ENCODE results near the gene SENP3.

The SENP3 gene

GRCh38 chr17:7572588-7573323 is 11.0 kb downstream of the SENP3 start:
- TF ChIP-seq FOXP2 (optimal IDR thresholded peaks at IDR 0.05; ENCODE audit: borderline replicate concordance, extremely low read depth, extremely low read length, insufficient read depth) (no peak), POLR2AphosphoS5 (IDR thresholded peaks at IDR 0.05; ENCODE audit: low read depth, low read length) (peak; percentile 99), SIN3A (IDR thresholded peaks at IDR 0.05; ENCODE audit: borderline replicate concordance, insufficient read depth, low read length) (peak; percentile 91), TAF1 (IDR thresholded peaks at IDR 0.05; ENCODE audit: borderline replicate concordance, insufficient read depth, low read length) (peak; percentile 93)
- TF ChIP-seq, protein P1, sequence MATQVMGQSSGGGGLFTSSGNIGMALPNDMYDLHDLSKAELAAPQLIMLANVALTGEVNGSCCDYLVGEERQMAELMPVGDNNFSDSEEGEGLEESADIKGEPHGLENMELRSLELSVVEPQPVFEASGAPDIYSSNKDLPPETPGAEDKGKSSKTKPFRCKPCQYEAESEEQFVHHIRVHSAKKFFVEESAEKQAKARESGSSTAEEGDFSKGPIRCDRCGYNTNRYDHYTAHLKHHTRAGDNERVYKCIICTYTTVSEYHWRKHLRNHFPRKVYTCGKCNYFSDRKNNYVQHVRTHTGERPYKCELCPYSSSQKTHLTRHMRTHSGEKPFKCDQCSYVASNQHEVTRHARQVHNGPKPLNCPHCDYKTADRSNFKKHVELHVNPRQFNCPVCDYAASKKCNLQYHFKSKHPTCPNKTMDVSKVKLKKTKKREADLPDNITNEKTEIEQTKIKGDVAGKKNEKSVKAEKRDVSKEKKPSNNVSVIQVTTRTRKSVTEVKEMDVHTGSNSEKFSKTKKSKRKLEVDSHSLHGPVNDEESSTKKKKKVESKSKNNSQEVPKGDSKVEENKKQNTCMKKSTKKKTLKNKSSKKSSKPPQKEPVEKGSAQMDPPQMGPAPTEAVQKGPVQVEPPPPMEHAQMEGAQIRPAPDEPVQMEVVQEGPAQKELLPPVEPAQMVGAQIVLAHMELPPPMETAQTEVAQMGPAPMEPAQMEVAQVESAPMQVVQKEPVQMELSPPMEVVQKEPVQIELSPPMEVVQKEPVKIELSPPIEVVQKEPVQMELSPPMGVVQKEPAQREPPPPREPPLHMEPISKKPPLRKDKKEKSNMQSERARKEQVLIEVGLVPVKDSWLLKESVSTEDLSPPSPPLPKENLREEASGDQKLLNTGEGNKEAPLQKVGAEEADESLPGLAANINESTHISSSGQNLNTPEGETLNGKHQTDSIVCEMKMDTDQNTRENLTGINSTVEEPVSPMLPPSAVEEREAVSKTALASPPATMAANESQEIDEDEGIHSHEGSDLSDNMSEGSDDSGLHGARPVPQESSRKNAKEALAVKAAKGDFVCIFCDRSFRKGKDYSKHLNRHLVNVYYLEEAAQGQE (IDR thresholded peaks at IDR 0.05; ENCODE audit: insufficient read depth in 1 of 2, low read depth in 2 of 2, low read length in 2 of 2) = peak in 1 of 2 experiments; percentile 58; a peak in 2 of 4 replicates

DNA sequence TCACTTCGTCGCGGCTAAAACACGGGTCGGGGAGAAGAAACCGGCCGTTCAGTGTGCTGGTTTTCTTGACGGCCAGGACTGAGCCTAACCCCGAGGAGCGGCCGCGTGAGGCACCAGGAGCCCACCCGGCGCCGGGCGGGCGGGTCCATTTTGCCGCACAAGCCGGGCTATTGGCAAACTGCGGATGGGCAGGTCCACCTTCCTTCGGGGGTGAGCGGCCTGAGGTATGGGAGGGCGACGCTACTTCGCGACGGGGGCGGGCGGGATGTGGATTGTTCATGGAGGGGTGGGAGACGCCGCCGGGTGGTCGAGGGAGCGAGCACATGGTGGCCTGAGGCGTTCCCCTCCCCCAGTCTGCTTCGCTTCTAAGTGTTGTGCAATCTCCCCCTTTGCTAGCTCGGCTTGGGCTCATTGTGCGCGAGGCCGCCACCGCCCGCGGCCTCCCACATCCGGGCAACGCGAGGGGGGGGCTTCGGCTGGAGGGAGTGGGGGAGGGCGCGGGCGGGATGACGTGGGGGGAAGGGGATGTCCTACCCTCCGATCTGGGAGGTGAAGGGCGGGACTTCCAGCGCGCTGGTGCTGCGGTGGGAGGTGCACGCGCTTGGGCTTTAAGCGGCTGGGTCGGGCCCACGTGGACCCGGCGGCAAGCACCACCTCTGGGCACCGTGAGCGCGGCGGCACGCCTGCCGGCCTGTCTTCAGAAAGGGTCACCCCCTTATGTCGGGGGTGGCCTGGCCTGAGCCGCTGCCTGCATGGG is 11.8 kb downstream of the SENP3 start:
- TF ChIP-seq, protein P1 (IDR thresholded peaks at IDR 0.05; ENCODE audit: insufficient read depth in 1 of 2, low read depth in 2 of 2, low read length in 2 of 2) = peak in 1 of 2 experiments; percentile 76; a peak in 2 of 4 replicates
- TF ChIP-seq TAF1 (IDR thresholded peaks at IDR 0.05; ENCODE audit: borderline replicate concordance, insufficient read depth, low read length) (peak; percentile 85), SIN3A (IDR thresholded peaks at IDR 0.05; ENCODE audit: borderline replicate concordance, insufficient read depth, low read length) (peak; percentile 96; the same call in 1 of the 2 replicates), FOXP2 (optimal IDR thresholded peaks at IDR 0.05; ENCODE audit: borderline replicate concordance, extremely low read depth, extremely low read length, insufficient read depth) (peak; percentile 91), POLR2AphosphoS5 (IDR thresholded peaks at IDR 0.05; ENCODE audit: low read depth, low read length) (peak; percentile 73)

DNA sequence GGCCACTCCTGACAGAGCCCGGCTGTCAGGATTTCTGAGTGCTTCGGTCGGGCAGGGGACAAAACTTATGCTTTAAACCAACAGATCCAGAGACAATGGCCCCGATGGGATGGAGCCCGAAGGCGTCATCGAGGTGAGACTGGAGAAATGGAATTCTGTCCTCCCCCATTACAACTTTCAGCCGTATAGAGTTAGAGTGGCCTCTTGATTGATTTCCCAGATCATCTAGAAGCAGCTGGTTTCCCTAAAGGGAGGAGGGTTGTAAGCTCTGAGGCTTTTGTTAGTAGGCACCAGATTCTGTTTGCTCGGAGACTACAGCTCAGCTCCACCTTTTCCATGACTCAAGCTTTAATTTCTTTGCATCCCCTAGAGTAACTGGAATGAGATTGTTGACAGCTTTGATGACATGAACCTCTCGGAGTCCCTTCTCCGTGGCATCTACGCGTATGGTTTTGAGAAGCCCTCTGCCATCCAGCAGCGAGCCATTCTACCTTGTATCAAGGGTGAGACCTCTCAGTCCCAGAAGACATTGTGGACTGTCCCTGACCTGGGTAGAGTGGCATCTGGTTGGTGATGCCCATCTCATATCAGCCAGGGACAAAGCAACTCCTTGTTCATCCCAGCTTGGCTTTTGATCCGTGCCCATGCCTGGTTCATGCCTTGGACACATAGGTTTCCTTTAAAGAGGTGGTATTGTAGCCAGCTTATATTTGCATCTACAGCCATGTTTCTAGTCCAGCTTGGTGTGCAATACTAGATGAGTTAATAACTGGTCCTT is 12.6 kb downstream of the SENP3 start:
- TF ChIP-seq POLR2AphosphoS5 (IDR thresholded peaks at IDR 0.05; ENCODE audit: low read depth, low read length) = peak; percentile 22
- TF ChIP-seq TAF1 (IDR thresholded peaks at IDR 0.05; ENCODE audit: borderline replicate concordance, insufficient read depth, low read length) = no peak

- TF ChIP-seq SIN3A (IDR thresholded peaks at IDR 0.05; ENCODE audit: borderline replicate concordance, insufficient read depth, low read length) (no peak), POLR2AphosphoS5 (IDR thresholded peaks at IDR 0.05; ENCODE audit: low read depth, low read length) (no peak), FOXP2 (optimal IDR thresholded peaks at IDR 0.05; ENCODE audit: borderline replicate concordance, extremely low read depth, extremely low read length, insufficient read depth) (no peak), TAF1 (IDR thresholded peaks at IDR 0.05; ENCODE audit: borderline replicate concordance, insufficient read depth, low read length) (no peak)
- TF ChIP-seq, protein P1 (IDR thresholded peaks at IDR 0.05; ENCODE audit: insufficient read depth in 1 of 2, low read depth in 2 of 2, low read length in 2 of 2) = no peak
Observed at GRCh38 chr17:7575481-7575883, 13.8 kb downstream of the SENP3 start.

- no peak for TF ChIP-seq POLR2AphosphoS5 (IDR thresholded peaks at IDR 0.05; ENCODE audit: low read depth, low read length)
- TF ChIP-seq SIN3A (IDR thresholded peaks at IDR 0.05; ENCODE audit: borderline replicate concordance, insufficient read depth, low read length) = no peak
- TF ChIP-seq, protein P1 (IDR thresholded peaks at IDR 0.05; ENCODE audit: insufficient read depth in 1 of 2, low read depth in 2 of 2, low read length in 2 of 2) = no peak
- no peak for TF ChIP-seq TAF1 (IDR thresholded peaks at IDR 0.05; ENCODE audit: borderline replicate concordance, insufficient read depth, low read length)
- TF ChIP-seq FOXP2 (optimal IDR thresholded peaks at IDR 0.05; ENCODE audit: borderline replicate concordance, extremely low read depth, extremely low read length, insufficient read depth) = no peak
Observed at GRCh38 chr17:7575959-7576358, 14.2 kb downstream of the SENP3 start.

All from PFSK-1 (cell line).